Activated CD4-positive, alpha-beta memory T cell treated with anti-CD3 and anti-CD28 coated beads, Interleukin-2, amount 10 ng/mL, durations not matched to agents 7 days and 5 days (primary cell): Measurements from ENCODE around the gene ZNRF1. TPM values are rescaled to one million over a fixed set of nuclear protein-coding genes. Genes with fewer than 3 reads are reported as not detected.
A peak's percentile ranks its signal among the peaks of the same experiment; 100 is the strongest.

Source experiments
- CTCF ChIA-PET: fragments of 350-600 bp; sonication (Branson Sonifier 250); formaldehyde crosslinking; loops from one replicate; lab custom pipeline; 2021; ENCODE audit warnings: antibody characterized with exemption, inconsistent platforms; lab: Charles Lee
- POLR2A ChIA-PET: fragments of 350-600 bp; sonication (Branson Sonifier 250); formaldehyde crosslinking; loops from one replicate; lab custom pipeline; 2021; ENCODE audit warnings: antibody characterized with exemption; lab: Charles Lee
- DNase-seq: peaks from one replicate; pipeline ENCODE4 v3.0.0-alpha.2; 2020
- H3K27ac Mint-ChIP-seq: one replicate; pipeline ENCODE4 v1.8.0; 2021; ENCODE audit warnings: mild to moderate bottlenecking, mixed read lengths
- H3K27me3 Mint-ChIP-seq: one replicate; pipeline ENCODE4 v1.8.0; 2021; ENCODE audit warnings: mixed read lengths
- H3K36me3 Mint-ChIP-seq: one replicate; pipeline ENCODE4 v1.8.0; 2021; ENCODE audit warnings: low read depth, mixed read lengths
- H3K4me1 Mint-ChIP-seq: one replicate; pipeline ENCODE4 v1.8.0; 2021; ENCODE audit warnings: mixed read lengths
- H3K4me3 Mint-ChIP-seq: one replicate; pipeline ENCODE4 v1.8.0; 2021; ENCODE audit warnings: mild to moderate bottlenecking, mixed read lengths
- H3K9me3 Mint-ChIP-seq: one replicate; pipeline ENCODE4 v1.8.0; 2021; ENCODE audit warnings: mixed read lengths
- total RNA-seq, 2 experiments: library from RNA; stranded (reverse); gene quantifications; one replicate each; pipeline ENCODE4 v1.2.3, GENCODE V29; 2021

The ZNRF1 gene
- total RNA-seq, 2 experiments from 2014 or later, result 22.7 to 25.3 TPM

GRCh38 chr16:75058806-75059205, 60.0 kb downstream of the ZNRF1 start:
- Mint-ChIP-seq H3K27ac (no peak overlapping the region), H3K4me3 (no peak overlapping the region), H3K9me3 (no peaks in the 10 kb centered on the region), H3K27me3 (no peaks in the 10 kb centered on the region), H3K36me3 (peaks cover 6% of the 10 kb centered on the region), H3K4me1 (peaks cover 14% of the 10 kb centered on the region)
- ChIA-PET POLR2A (interaction anchor here (1.0 kb wide), 1 partner anchor 49 kb away, joined by 4 read pairs; no protein-coding TSS in a partner anchor), CTCF (interaction anchor here (0.7 kb wide), 1 partner anchor 16 kb away, joined by 3 read pairs; no protein-coding TSS in a partner anchor)
- DNase-seq, result no peak

DNA sequence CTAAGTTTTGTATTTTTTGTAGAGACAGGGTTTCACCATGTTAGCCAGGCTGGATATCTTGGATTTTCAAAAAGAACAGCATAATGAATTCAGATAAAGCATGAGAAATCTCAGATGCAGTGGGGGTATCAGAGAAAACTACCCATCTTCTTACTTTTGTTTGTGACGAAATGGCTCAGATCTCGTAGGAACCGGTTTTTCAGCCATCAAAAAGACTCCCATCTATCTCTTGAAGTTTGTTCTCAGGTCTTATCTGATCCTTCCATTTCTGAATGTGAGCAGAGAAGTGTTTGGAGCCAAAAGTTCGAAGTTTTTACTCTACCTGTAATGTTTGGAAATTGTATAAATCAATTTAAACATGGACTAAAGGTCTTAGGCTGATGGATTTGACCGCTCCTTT, 60.6 kb downstream of the ZNRF1 start:
- Mint-ChIP-seq H3K36me3 (peaks cover 6% of the 10 kb centered on the region), H3K4me1 (peaks cover 15% of the 10 kb centered on the region), H3K27me3 (no peaks in the 10 kb centered on the region), H3K4me3 (no peak overlapping the region), H3K9me3 (no peaks in the 10 kb centered on the region), H3K27ac (no peak overlapping the region)
- ChIA-PET CTCF (no interaction called here), POLR2A (no interaction called here)
- DNase-seq, result no peak

- H3K9me3 Mint-ChIP-seq, result no peaks in the 10 kb centered on the region
- ChIA-PET POLR2A (interaction anchor here (1.2 kb wide), 1 partner anchor 15 kb away, joined by 4 read pairs; no protein-coding TSS in a partner anchor), CTCF (no interaction called here)
- no peak overlapping the region for H3K4me3 Mint-ChIP-seq
- no peak for DNase-seq
- H3K27ac Mint-ChIP-seq, result no peak overlapping the region
- H3K27me3 Mint-ChIP-seq, result no peaks in the 10 kb centered on the region
- H3K4me1 Mint-ChIP-seq, result peaks cover 24% of the 10 kb centered on the region
- peaks cover 6% of the 10 kb centered on the region for H3K36me3 Mint-ChIP-seq
Observed at GRCh38 chr16:75060723-75061122, 61.9 kb downstream of the ZNRF1 start.

DNA sequence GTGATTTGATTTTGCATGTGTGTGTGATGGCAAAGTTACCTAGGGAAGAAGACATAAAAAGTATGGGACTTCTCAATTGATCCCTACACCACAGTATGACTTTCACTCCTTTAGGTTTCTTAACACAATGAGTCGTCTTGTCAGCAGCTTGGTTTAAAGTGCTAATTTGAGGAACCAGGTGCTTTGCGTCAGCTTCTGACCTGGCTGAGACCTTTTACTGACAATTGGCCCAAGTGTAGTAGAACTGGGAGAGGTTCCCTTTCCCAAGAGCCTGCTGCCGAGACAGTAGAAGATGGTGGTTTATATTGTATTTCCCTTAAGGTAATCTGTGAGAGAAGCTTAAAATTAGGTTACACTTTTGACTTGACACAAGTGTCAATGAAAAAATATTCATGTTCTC, 62.8 kb downstream of the ZNRF1 start:
- POLR2A ChIA-PET, result no interaction called here
- CTCF ChIA-PET, result interaction anchor here (1.1 to 4.2 kb wide), 6 partner anchors 10 to 57 kb away, joined by 3 to 25 read pairs (median 4); no protein-coding TSS in a partner anchor
- no peaks in the 10 kb centered on the region for H3K27me3 Mint-ChIP-seq
- no peak overlapping the region for H3K4me3 Mint-ChIP-seq
- no peak for DNase-seq
- H3K4me1 Mint-ChIP-seq, result peaks cover 26% of the 10 kb centered on the region
- peaks cover 3% of the 10 kb centered on the region for H3K36me3 Mint-ChIP-seq
- H3K27ac Mint-ChIP-seq, result no peak overlapping the region
- H3K9me3 Mint-ChIP-seq, result no peaks in the 10 kb centered on the region

DNA sequence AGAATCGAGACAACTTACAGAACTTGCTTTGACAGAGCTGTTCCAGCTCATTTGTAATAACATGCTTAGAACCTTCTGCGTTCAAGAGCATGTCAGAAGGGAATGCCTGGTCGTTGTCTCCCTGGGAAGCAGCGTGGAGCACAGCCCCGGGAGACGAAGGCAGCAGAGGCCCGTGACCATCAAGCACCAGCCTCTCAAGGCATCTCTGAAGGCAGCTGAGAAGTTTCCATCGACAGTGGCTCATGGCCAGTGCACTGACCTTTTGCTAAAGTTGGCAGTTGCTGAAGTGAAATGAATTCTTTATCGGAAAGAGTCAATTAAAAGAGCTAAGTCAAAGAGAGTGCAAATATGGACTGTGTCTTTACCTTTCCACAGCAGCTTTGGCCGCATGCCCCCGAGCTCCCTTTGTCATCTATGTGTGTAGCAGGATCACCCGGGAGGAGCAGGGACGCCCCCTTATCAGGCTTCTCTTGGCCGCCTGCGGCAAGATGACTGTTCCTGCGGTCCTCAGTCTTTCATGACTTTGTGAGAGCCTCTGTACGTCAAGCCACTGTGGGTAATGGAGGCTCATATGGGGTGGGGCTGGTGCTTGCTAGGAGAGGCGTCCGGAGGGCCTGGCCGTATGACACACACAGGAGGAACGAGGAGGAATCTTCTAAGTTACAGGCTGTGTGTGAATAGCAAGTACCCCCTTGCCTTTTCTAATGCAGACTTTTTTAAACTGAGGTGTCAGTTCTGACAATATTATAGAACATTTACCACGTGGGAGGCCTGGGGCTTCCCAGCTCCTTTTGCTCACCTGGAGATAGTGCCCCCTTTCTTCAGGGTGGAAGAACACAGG, 63.5 kb downstream of the ZNRF1 start:
- Mint-ChIP-seq H3K27ac (no peak overlapping the region), H3K27me3 (no peaks in the 10 kb centered on the region), H3K4me1 (peaks cover 26% of the 10 kb centered on the region), H3K4me3 (no peak overlapping the region), H3K9me3 (no peaks in the 10 kb centered on the region), H3K36me3 (no peaks in the 10 kb centered on the region)
- ChIA-PET CTCF (interaction anchor here (1.1 to 4.2 kb wide), 6 partner anchors 10 to 57 kb away, joined by 3 to 25 read pairs (median 4); no protein-coding TSS in a partner anchor), POLR2A (no interaction called here)
- no peak for DNase-seq

- H3K36me3 Mint-ChIP-seq, result no peaks in the 10 kb centered on the region
- no peaks in the 10 kb centered on the region for H3K9me3 Mint-ChIP-seq
- H3K4me3 Mint-ChIP-seq, result no peak overlapping the region
- peaks cover 26% of the 10 kb centered on the region for H3K4me1 Mint-ChIP-seq
- DNase-seq, result no peak
- POLR2A ChIA-PET, result no interaction called here
- CTCF ChIA-PET, result interaction anchor here (1.1 to 4.2 kb wide), 5 partner anchors 9 to 52 kb away, joined by 3 to 25 read pairs (median 5); no protein-coding TSS in a partner anchor
- no peaks in the 10 kb centered on the region for H3K27me3 Mint-ChIP-seq
- no peak overlapping the region for H3K27ac Mint-ChIP-seq
Observed at GRCh38 chr16:75062976-75063346, 64.1 kb downstream of the ZNRF1 start.

- H3K4me1 Mint-ChIP-seq, result peaks cover 26% of the 10 kb centered on the region
- H3K27me3 Mint-ChIP-seq, result no peaks in the 10 kb centered on the region
- no peak for DNase-seq
- H3K4me3 Mint-ChIP-seq, result no peak overlapping the region
- ChIA-PET CTCF (interaction anchor here (0.8 to 4.2 kb wide), 3 partner anchors 9 to 48 kb away, joined by 3 to 25 read pairs (median 3); no protein-coding TSS in a partner anchor), POLR2A (interaction anchor here (1.2 to 1.3 kb wide), 2 partner anchors 12 to 51 kb away, joined by 3 to 4 read pairs; no protein-coding TSS in a partner anchor)
- no peaks in the 10 kb centered on the region for H3K9me3 Mint-ChIP-seq
- no peak overlapping the region for H3K27ac Mint-ChIP-seq
- H3K36me3 Mint-ChIP-seq, result peaks cover 1% of the 10 kb centered on the region
Observed at GRCh38 chr16:75063549-75064088, 64.8 kb downstream of the ZNRF1 start.

- peak; percentile 30 for DNase-seq
- Mint-ChIP-seq H3K4me3 (peak overlapping the region; percentile 56), H3K27me3 (no peaks in the 10 kb centered on the region), H3K36me3 (peaks cover 3% of the 10 kb centered on the region), H3K27ac (peak overlapping the region; percentile 71), H3K9me3 (no peaks in the 10 kb centered on the region), H3K4me1 (peaks cover 26% of the 10 kb centered on the region)
- ChIA-PET POLR2A (interaction anchor here (0.8 to 1.8 kb wide), 10 partner anchors 10 to 365 kb away, joined by 3 to 15 read pairs (median 4); partner anchors contain the start of gene MLKL), CTCF (interaction anchor here (0.7 to 4.2 kb wide), 3 partner anchors 8 to 47 kb away, joined by 3 to 25 read pairs (median 4); no protein-coding TSS in a partner anchor)
Observed at GRCh38 chr16:75064403-75065148, 65.8 kb downstream of the ZNRF1 start.

DNA sequence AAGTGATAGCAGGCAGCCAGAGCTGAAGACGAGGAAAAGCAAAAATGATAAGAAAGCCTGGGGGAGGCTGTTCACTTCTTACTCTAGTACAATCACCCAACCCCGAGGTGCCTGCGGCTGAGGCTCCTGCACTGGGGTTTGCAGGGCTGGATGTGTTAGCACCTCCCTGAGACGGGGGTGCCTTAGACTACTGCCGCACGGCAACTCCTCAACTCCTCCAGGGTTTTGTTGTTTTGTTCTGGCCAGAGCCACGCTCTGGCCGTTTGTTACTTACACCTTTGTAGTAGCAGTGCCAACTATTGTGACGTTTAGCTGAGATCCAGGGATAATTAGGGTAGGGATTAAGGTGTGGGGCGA, 66.3 kb downstream of the ZNRF1 start:
- ChIA-PET POLR2A (interaction anchor here (0.8 to 1.8 kb wide), 9 partner anchors 9 to 365 kb away, joined by 3 to 15 read pairs (median 4); partner anchors contain the start of gene MLKL), CTCF (interaction anchor here (0.7 to 4.2 kb wide), 2 partner anchors 11 to 46 kb away, joined by 4 to 25 read pairs; no protein-coding TSS in a partner anchor)
- Mint-ChIP-seq H3K9me3 (no peaks in the 10 kb centered on the region), H3K4me1 (peaks cover 29% of the 10 kb centered on the region), H3K36me3 (peaks cover 5% of the 10 kb centered on the region), H3K27me3 (no peaks in the 10 kb centered on the region), H3K4me3 (peak overlapping the region; percentile 56), H3K27ac (peak overlapping the region; percentile 71)
- DNase-seq, result peak; percentile 47

- peaks cover 5% of the 10 kb centered on the region for H3K36me3 Mint-ChIP-seq
- H3K4me3 Mint-ChIP-seq, result no peak overlapping the region
- DNase-seq, result no peak
- ChIA-PET POLR2A (interaction anchor here (0.8 to 1.8 kb wide), 5 partner anchors 9 to 154 kb away, joined by 3 to 15 read pairs (median 4); no protein-coding TSS in a partner anchor), CTCF (no interaction called here)
- no peaks in the 10 kb centered on the region for H3K9me3 Mint-ChIP-seq
- no peaks in the 10 kb centered on the region for H3K27me3 Mint-ChIP-seq
- H3K27ac Mint-ChIP-seq, result no peak overlapping the region
- H3K4me1 Mint-ChIP-seq, result peaks cover 34% of the 10 kb centered on the region
Observed at GRCh38 chr16:75065521-75066149, 66.8 kb downstream of the ZNRF1 start.

- ChIA-PET POLR2A (interaction anchor here (1.0 kb wide), 1 partner anchor 8 kb away, joined by 3 read pairs; no protein-coding TSS in a partner anchor), CTCF (no interaction called here)
Observed at GRCh38 chr16:75066861-75067447, 68.1 kb downstream of the ZNRF1 start.

More at GRCh38 chr16:75066861-75067447, 68.1 kb downstream of the ZNRF1 start:
- Mint-ChIP-seq H3K36me3 (peaks cover 5% of the 10 kb centered on the region), H3K9me3 (no peaks in the 10 kb centered on the region), H3K27me3 (no peaks in the 10 kb centered on the region), H3K27ac (no peak overlapping the region), H3K4me3 (no peak overlapping the region), H3K4me1 (peaks cover 36% of the 10 kb centered on the region)
- no peak for DNase-seq
